Kidney (tissue), 14 donors: ENCODE results near the gene PRM3. TPM values are rescaled to one million over a fixed set of nuclear protein-coding genes. Genes with fewer than 3 reads are reported as not detected.
A peak's percentile ranks its signal among the peaks of the same experiment; 100 is the strongest.

ENCODE experiments used
- DNase-seq, 5 donors: peaks; one replicate each; pipeline ENCODE4 v3.0.0-alpha.2; 2013 to 2020
- FAIRE-seq: peaks from 2 replicates; lab custom pipeline; 2012; peaks lifted over from hg19 to GRCh38; lab: Jason Lieb, UNC
- H3K27ac ChIP-seq, 2 donors: one replicate each; pipeline ENCODE4 v1.7.0; 2013; ENCODE audit warnings: low read depth in 2 of 2, low read length in 2 of 2, inconsistent platforms in 1 of 2
- H3K27me3 ChIP-seq: one replicate; pipeline ENCODE4 v1.7.1; 2013; ENCODE audit warnings: low read length, inconsistent platforms; ENCODE audit not compliant: control insufficient read depth, insufficient read depth
- H3K36me3 ChIP-seq, 3 donors: one replicate each; pipeline versions ENCODE4 v1.7.0 to v1.7.1; 2013; ENCODE audit warnings: low read length in 3 of 3, control low read depth in 1 of 3, inconsistent platforms in 1 of 3; ENCODE audit not compliant: insufficient read depth in 3 of 3, control insufficient read depth in 2 of 3
- H3K4me1 ChIP-seq, 3 donors: one replicate each; pipeline versions ENCODE4 v1.7.0 to v1.7.1; 2013; ENCODE audit warnings: low read length in 3 of 3, inconsistent platforms in 1 of 3, low read depth in 1 of 3; ENCODE audit not compliant: control insufficient read depth in 2 of 3, insufficient read depth in 2 of 3
- H3K4me3 ChIP-seq, 3 donors: one replicate each; pipeline versions ENCODE4 v1.7.0 to v1.8.1; 2013; ENCODE audit warnings: low read length in 3 of 3, control low read depth in 1 of 3, inconsistent platforms in 1 of 3
- H3K9ac ChIP-seq, 3 donors: one replicate each; pipeline versions ENCODE4 v1.7.0 to v1.7.1; 2013; ENCODE audit warnings: low read length in 3 of 3, control low read depth in 1 of 3, inconsistent platforms in 1 of 3
- H3K9me3 ChIP-seq, 3 donors: one replicate each; pipeline versions ENCODE4 v1.7.0 to v1.7.1; 2013; ENCODE audit warnings: low read length in 3 of 3, control low read depth in 1 of 3, inconsistent platforms in 1 of 3; ENCODE audit not compliant: control insufficient read depth in 2 of 3, insufficient read depth in 1 of 3
- intact Hi-C: fragments of 100-400 bp; cut with DNase I; formaldehyde crosslinking; loops from one replicate; pipeline ENCODE4 v1.11.1; 2022
- polyA plus RNA-seq: library from polyadenylated mRNA; stranded (reverse); fragments of 350-450 nt; fragmentation: Illumina TruSeq; extraction: RNeasy Lipid Tissue Mini Kit (QIAGEN cat#74804); gene quantifications from one replicate; pipeline ENCODE4 v1.2.3, GENCODE V29; 2014; ENCODE audit warnings: low read depth, low replicate concordance; ENCODE audit not compliant: insufficient read depth
- total RNA-seq: library from RNA; stranded (reverse); fragmentation: NEBNext Ultra II Directional; extraction: Animal tissue kit (Norgen Biotek cat#: 25700); gene quantifications from one replicate; pipeline ENCODE4 v1.2.1, GENCODE V29; 2021
- TF ChIP-seq, protein P1 (sequence below): IDR thresholded peaks from 3 replicates; pipeline ENCODE4 v1.5.1; 2012; ENCODE audit warnings: mild to moderate bottlenecking, moderate library complexity, borderline replicate concordance; ENCODE audit not compliant: insufficient read depth; ENCODE audit errors: extremely low read depth
- donor health status: control.
- donor health status: control.
- donor health status: control.
- donor health status: control.
- donor health status: control.
- donor health status: DM: yes; HTN: yes; CAD: no.
- donor health status: Normal renal cell carcinoma (clear cell type).

Gene PRM3
- total and polyA plus RNA-seq, 2 donors from 2014 or later = not detected

DNA sequence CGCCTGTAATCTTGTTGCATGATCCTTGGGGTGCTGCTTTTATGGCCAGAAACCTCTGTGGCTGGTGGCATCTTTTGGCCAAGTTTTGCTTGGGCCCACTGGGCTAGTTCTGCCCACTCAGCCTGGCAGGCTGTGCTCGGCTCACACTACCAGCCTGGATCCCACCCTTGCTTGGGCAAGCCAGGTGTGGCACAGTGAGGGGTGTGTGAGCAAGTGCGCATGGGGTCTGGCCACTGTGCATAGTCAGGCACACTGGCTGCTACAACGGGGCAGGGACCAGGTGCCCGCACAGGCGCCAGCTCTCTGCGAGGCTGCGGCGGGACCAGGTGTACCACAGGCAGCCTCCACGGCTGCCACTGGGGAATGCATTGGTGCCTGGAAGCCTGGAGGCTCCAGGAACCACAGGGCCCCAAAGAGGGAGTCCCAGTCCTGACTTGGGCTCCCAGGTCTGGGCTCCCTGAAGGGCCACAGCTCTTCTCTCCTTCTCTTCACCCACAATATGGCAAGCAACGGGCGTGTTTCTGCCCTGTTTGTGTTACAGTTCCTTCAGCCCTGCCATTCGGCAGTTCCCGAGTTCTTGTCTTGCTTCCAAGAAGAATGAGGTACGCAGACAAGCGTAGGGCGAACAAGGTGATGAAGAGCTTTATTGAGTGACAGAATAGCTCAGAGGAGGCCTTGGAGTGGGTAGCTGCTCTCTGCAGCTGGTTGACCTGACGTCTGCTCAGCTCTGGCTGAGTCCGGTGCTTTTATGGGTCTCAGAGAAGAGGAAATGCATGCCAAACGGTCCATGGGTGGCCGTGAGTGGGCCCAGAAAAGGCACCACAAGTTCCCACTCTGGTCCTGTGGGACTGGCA, 34.4 kb upstream of the PRM3 start:
- no peak overlapping the region for H3K9ac ChIP-seq
- no peaks in the 10 kb centered on the region for H3K27me3 ChIP-seq
- DNase-seq (no peak), FAIRE-seq (no peak)
- H3K9me3 ChIP-seq = peaks cover 0 to 2% (median 0%) of the 10 kb centered on the region in 3 donors
- no peaks in the 10 kb centered on the region for H3K36me3 ChIP-seq
- H3K4me3 ChIP-seq = no peak overlapping the region
- peaks cover under 1 to 18% (median 4%) of the 10 kb centered on the region in 3 donors for H3K4me1 ChIP-seq
- peak overlapping the region; percentile 32 to 56 for H3K27ac ChIP-seq
- TF ChIP-seq, protein P1, sequence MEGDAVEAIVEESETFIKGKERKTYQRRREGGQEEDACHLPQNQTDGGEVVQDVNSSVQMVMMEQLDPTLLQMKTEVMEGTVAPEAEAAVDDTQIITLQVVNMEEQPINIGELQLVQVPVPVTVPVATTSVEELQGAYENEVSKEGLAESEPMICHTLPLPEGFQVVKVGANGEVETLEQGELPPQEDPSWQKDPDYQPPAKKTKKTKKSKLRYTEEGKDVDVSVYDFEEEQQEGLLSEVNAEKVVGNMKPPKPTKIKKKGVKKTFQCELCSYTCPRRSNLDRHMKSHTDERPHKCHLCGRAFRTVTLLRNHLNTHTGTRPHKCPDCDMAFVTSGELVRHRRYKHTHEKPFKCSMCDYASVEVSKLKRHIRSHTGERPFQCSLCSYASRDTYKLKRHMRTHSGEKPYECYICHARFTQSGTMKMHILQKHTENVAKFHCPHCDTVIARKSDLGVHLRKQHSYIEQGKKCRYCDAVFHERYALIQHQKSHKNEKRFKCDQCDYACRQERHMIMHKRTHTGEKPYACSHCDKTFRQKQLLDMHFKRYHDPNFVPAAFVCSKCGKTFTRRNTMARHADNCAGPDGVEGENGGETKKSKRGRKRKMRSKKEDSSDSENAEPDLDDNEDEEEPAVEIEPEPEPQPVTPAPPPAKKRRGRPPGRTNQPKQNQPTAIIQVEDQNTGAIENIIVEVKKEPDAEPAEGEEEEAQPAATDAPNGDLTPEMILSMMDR = no peak
- intact Hi-C loops = no loop called here

DNA sequence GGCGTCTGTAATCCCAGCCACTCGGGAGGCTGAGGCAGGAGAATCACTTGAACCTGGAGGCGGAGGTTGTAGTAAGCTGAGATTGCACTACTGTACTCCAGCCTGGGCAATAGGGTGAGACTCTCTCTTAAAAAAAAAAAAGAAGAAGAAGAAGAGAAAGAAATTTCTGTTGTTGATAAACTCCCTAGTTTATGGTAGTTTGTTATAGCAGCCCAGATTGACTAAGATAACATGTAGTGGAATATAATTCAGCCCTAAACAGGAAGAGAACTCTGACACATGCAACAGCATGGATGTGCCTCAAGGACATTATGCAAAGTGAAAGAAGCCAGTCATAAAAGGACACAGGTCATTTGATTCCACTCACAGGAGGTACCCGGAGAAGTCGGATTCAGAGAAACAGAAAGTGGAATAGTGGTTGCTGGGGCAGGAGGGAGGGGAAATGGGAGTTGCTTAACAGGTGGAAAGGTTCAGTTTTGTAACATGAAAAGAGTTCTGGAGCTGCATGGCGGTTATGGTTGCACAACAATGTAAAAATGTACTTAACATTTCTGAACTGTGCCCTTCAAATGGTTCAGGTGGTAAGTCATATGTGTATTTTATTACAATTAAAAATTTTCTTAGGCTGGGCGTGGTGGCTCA, 33.7 kb upstream of the PRM3 start:
- DNase-seq (no peak), FAIRE-seq (no peak)
- Histone ChIP-seq H3K27me3 (no peaks in the 10 kb centered on the region), H3K36me3 (no peaks in the 10 kb centered on the region), H3K4me1 (peaks cover 0 to 16% (median 4%) of the 10 kb centered on the region in 3 donors), H3K27ac (no peak overlapping the region), H3K4me3 (no peak overlapping the region), H3K9ac (no peak overlapping the region), H3K9me3 (peaks cover 0 to 2% (median 0%) of the 10 kb centered on the region in 3 donors)
- intact Hi-C loops = no loop called here
- TF ChIP-seq, protein P1 = no peak

DNA sequence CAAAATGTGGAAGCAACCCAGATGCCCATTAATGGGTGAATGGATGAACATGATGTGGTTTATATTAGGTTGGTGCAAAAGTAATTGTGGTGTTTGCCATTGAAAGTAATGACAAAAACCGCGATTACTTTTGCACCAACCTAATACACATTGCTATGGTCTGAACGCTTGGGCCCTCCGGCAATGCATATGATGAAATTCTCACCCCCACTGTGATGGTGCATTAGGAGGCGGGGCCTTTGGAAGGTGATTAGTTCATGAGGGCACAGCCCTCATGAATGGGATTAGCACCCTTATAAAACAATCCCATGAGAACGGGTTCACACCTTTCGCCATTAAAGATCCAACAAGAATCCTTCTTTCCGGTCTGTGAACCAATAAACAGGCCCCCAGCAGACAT, 33.0 kb upstream of the PRM3 start:
- Histone ChIP-seq H3K4me1 (peaks cover 0 to 16% (median 4%) of the 10 kb centered on the region in 3 donors), H3K9ac (no peak overlapping the region), H3K27me3 (no peaks in the 10 kb centered on the region), H3K9me3 (peaks cover 0 to 2% (median 0%) of the 10 kb centered on the region in 3 donors), H3K4me3 (no peak overlapping the region), H3K27ac (no peak overlapping the region), H3K36me3 (no peaks in the 10 kb centered on the region)
- TF ChIP-seq, protein P1 = no peak
- FAIRE-seq (no peak), DNase-seq (peak in 1 of 5 donors; percentile 19)
- intact Hi-C loops = no loop called here
